ENCODE data around the gene RBM44. TPM values are rescaled to one million over a fixed set of nuclear protein-coding genes. Genes with fewer than 3 reads are reported as not detected.

The RBM44 gene
- total RNA-seq, 1 donor from 2014 or later: 0.69 TPM

- no peak for DNase-seq (ENCODE audit: low spot score in 2 of 2, unreplicated experiment in 2 of 2)
Observed at GRCh38 chr2:237754182-237754581, 44.4 kb upstream of the RBM44 start.

GRCh38 chr2:237754626-237755248, 43.8 kb upstream of the RBM44 start:
- Mint-ChIP-seq H3K27ac (peak overlapping the region; percentile 71), H3K4me3 (no peak overlapping the region), H3K4me1 (peaks cover 9% of the 10 kb centered on the region), H3K9me3 (no peaks in the 10 kb centered on the region), H3K36me3 (peaks cover 47% of the 10 kb centered on the region), H3K27me3 (ENCODE audit: low read depth) (no peaks in the 10 kb centered on the region)
- no peak for TF ChIP-seq CTCF (IDR thresholded peaks at IDR 0.05; ENCODE audit: unreplicated experiment)
- no peak for DNase-seq (ENCODE audit: low spot score in 2 of 2, unreplicated experiment in 2 of 2)

More at GRCh38 chr2:237754182-237754581, 44.4 kb upstream of the RBM44 start:
- TF ChIP-seq CTCF (IDR thresholded peaks at IDR 0.05; ENCODE audit: unreplicated experiment): no peak
- Mint-ChIP-seq H3K9me3 (no peaks in the 10 kb centered on the region), H3K4me1 (peaks cover 9% of the 10 kb centered on the region), H3K27me3 (ENCODE audit: low read depth) (no peaks in the 10 kb centered on the region), H3K36me3 (peaks cover 51% of the 10 kb centered on the region), H3K27ac (peak overlapping the region; percentile 71), H3K4me3 (no peak overlapping the region)

DNA sequence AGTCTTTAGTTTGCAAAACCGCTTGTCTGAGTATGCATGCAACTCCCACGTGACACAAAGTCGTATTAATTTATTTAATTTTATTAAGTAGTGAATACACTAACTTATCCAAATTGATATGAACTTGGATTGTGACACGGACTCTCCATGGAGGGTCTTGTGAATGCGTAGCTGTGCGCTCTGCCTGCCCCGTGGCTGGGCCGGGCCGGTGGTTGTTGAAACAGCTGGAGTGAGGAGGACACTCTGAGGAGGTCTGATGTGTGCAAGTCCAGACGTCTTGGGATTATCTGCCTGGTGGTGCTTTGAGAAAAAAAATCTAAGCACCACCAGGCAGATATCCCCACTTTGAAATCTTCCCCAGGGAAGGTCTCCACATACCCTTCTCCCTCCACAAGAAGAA, 41.0 kb upstream of the RBM44 start:
- Mint-ChIP-seq H3K27me3 (ENCODE audit: low read depth) (no peaks in the 10 kb centered on the region), H3K36me3 (peaks cover 53% of the 10 kb centered on the region), H3K9me3 (no peaks in the 10 kb centered on the region), H3K4me1 (peaks cover 12% of the 10 kb centered on the region), H3K4me3 (no peak overlapping the region), H3K27ac (no peak overlapping the region)
- TF ChIP-seq CTCF (IDR thresholded peaks at IDR 0.05; ENCODE audit: unreplicated experiment): no peak
- no peak for DNase-seq (ENCODE audit: low spot score in 2 of 2, unreplicated experiment in 2 of 2)

DNA sequence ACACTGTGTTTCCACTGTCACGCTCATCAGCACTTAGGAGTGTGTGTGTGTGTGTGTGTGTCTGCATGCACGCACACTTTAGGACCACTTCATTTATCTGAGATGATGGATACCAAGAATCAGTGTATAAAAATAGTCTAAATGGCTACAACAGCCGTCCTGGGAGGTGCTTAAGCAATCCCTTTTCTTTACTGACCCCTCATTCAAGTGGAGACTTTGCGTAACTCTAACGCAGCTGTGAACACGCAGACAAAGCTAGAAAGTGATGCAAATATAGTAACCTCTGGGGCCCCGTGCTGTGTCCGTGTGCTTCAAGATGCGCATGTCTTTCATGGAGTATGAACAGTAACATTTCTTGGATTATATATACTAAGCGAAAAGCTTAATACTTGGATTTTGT, 40.4 kb upstream of the RBM44 start:
- H3K36me3 Mint-ChIP-seq: peaks cover 56% of the 10 kb centered on the region

DNA sequence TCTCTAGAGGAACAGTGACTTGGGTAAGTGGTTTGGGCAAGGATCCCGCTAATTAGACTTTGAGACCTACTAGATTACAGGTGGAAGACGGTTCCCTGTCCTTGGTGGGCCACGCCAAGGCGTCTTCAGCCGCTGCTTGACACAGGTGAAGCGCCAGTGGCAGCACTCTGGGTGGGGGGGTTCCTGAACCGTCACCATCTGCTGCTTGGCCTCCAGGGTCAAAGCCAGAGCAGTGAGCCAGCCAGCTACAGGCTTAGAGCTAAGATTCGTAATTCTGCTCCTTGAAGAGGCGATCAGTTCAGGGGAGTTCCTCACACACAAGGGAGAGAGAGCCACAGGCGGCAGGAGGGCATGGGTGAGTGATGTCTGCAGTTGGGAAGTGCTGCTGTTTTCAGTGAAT, 39.4 kb upstream of the RBM44 start:
- no peak overlapping the region for H3K4me3 Mint-ChIP-seq
- no peaks in the 10 kb centered on the region for H3K27me3 Mint-ChIP-seq (ENCODE audit: low read depth)
- no peak for TF ChIP-seq CTCF (IDR thresholded peaks at IDR 0.05; ENCODE audit: unreplicated experiment)
- H3K36me3 Mint-ChIP-seq: peaks cover 61% of the 10 kb centered on the region
- H3K27ac Mint-ChIP-seq: no peak overlapping the region
- peaks cover 11% of the 10 kb centered on the region for H3K4me1 Mint-ChIP-seq
- DNase-seq (ENCODE audit: low spot score in 2 of 2, unreplicated experiment in 2 of 2): no peak
- no peaks in the 10 kb centered on the region for H3K9me3 Mint-ChIP-seq

More for the DNA sequence above, 40.4 kb upstream of the RBM44 start:
- DNase-seq (ENCODE audit: low spot score in 2 of 2, unreplicated experiment in 2 of 2): no peak
- TF ChIP-seq CTCF (IDR thresholded peaks at IDR 0.05; ENCODE audit: unreplicated experiment): no peak
- no peaks in the 10 kb centered on the region for H3K9me3 Mint-ChIP-seq
- H3K27ac Mint-ChIP-seq: no peak overlapping the region
- H3K4me1 Mint-ChIP-seq: peaks cover 12% of the 10 kb centered on the region
- H3K27me3 Mint-ChIP-seq (ENCODE audit: low read depth): no peaks in the 10 kb centered on the region
- H3K4me3 Mint-ChIP-seq: no peak overlapping the region
